ENCODE measurements around the gene PDZD4. TPM values are rescaled to one million over a fixed set of nuclear protein-coding genes. Genes with fewer than 3 reads are reported as not detected.

The PDZD4 gene
- total RNA-seq, 1 experiment from 2014 or later = 120 TPM

GRCh38 chrX:153794018-153794896 is 36.1 kb downstream of the PDZD4 start, which contains the start of the genes IDH3G and SSR4 (continued):
- no peak for TF ChIP-seq E2F1 (CRISPR knock-in tag; IDR thresholded peaks at IDR 0.05)
- no peak for TF ChIP-seq ZNF263 (CRISPR knock-in tag; IDR thresholded peaks at IDR 0.05; ENCODE audit: low read depth)
- no peak for TF ChIP-seq AR (CRISPR knock-in tag; IDR thresholded peaks at IDR 0.05)
- TF ChIP-seq TEAD4 (CRISPR knock-in tag; IDR thresholded peaks at IDR 0.05) = no peak
- TF ChIP-seq RELA (CRISPR knock-in tag; IDR thresholded peaks at IDR 0.05; ENCODE audit: borderline replicate concordance) = no peak
- TF ChIP-seq STAT6 (CRISPR knock-in tag; conservative IDR thresholded peaks at IDR 0.05; ENCODE audit: low read depth) = no peak
- TF ChIP-seq GRHL2 (CRISPR knock-in tag; IDR thresholded peaks at IDR 0.05; ENCODE audit: insufficient replicate concordance, severe bottlenecking) = no peak
- TF ChIP-seq NFATC4 (CRISPR knock-in tag; IDR thresholded peaks at IDR 0.05) = no peak
- peak; percentile 33; the same call in 1 of the 2 replicates for TF ChIP-seq GABPB1 (CRISPR knock-in tag; IDR thresholded peaks at IDR 0.05)
- peak; percentile 54; the same call in 1 of the 2 replicates for TF ChIP-seq NFE2L1 (CRISPR knock-in tag; IDR thresholded peaks at IDR 0.05)
- no peak for TF ChIP-seq USF2 (CRISPR knock-in tag; IDR thresholded peaks at IDR 0.05)
- peak; percentile 86 for TF ChIP-seq ETV6 (CRISPR knock-in tag; IDR thresholded peaks at IDR 0.05)
- no peak for TF ChIP-seq NR3C1 (CRISPR knock-in tag; conservative IDR thresholded peaks at IDR 0.05; ENCODE audit: low read depth)
- TF ChIP-seq RORB (CRISPR knock-in tag; IDR thresholded peaks at IDR 0.05) = no peak
- no peak for TF ChIP-seq JUN (CRISPR knock-in tag; IDR thresholded peaks at IDR 0.05)
- TF ChIP-seq MAX (CRISPR knock-in tag; IDR thresholded peaks at IDR 0.05) = peak; percentile 90
- no peak for TF ChIP-seq ESRRA (CRISPR knock-in tag; IDR thresholded peaks at IDR 0.05; ENCODE audit: borderline replicate concordance)
- peak; percentile 52 for TF ChIP-seq NFYB (CRISPR knock-in tag; conservative IDR thresholded peaks at IDR 0.05; ENCODE audit: low read depth)
- TF ChIP-seq ZNF219 (CRISPR knock-in tag; IDR thresholded peaks at IDR 0.05; ENCODE audit: borderline replicate concordance) = no peak
- 0 out of 2 replicates have a peak, but pooled peaks have one; percentile 30 for TF ChIP-seq ATF6 (CRISPR knock-in tag; IDR thresholded peaks at IDR 0.05)
- no peak for TF ChIP-seq AFF4 (CRISPR knock-in tag; IDR thresholded peaks at IDR 0.05; ENCODE audit: borderline replicate concordance)
- no peak for TF ChIP-seq SOX15 (CRISPR knock-in tag; IDR thresholded peaks at IDR 0.05)
- 0 out of 2 replicates have a peak, but pooled peaks have one; percentile 46 for TF ChIP-seq TCF7 (CRISPR knock-in tag; IDR thresholded peaks at IDR 0.05; ENCODE audit: low read depth)
- no peak for TF ChIP-seq E2F5 (CRISPR knock-in tag; IDR thresholded peaks at IDR 0.05)

All from WTC11 (cell line).